NCI-H128 (cell line): ENCODE measurements around the gene PACSIN2.
A peak's percentile ranks its signal among the peaks of the same experiment; 100 is the strongest.

Experiments used
- DNase-seq: peaks from one replicate; lab custom pipeline; 2025; ENCODE audit not compliant: unreplicated experiment; lab: John Stamatoyannopoulos, UW

The PACSIN2 gene

GRCh38 chr22:42907404-42908373 is 107.3 kb downstream of the PACSIN2 start:
- DNase-seq: no peak

DNA sequence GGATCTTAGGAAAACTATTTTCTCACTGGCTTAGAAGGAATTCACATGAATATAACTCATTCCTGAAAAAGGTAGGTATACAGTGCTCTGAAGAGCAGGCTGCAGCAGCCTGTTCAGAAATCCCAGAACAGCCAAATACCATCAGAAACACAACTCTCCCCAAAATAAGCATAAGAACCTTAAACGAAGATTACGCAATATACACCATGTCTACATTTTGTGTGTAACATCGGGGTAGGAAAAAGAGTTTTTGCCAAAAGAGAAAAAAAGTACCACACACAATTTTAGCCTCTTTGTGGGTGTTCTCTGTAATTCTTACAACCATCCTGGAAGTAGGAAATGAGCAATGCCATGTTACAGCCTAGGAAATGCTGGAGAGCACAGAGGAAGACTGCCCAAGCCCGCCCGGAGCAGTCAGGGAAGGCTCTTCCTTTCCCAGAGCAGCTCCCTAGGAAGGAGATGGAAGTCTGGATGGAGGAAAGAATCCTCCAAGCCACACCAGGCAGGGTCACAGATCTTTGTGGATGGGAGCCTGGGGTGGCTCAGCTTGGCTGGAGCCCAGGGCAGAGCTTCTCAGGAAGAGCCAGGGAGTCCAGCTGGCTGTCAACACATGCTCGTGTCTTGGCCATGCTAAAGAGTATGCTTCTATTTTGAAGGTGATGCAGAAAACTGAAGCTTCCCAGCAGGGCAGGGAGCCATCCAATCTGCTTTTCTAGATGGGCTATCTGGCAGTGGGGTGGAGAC is 108.2 kb downstream of the PACSIN2 start:
- DNase-seq: no peak

DNA sequence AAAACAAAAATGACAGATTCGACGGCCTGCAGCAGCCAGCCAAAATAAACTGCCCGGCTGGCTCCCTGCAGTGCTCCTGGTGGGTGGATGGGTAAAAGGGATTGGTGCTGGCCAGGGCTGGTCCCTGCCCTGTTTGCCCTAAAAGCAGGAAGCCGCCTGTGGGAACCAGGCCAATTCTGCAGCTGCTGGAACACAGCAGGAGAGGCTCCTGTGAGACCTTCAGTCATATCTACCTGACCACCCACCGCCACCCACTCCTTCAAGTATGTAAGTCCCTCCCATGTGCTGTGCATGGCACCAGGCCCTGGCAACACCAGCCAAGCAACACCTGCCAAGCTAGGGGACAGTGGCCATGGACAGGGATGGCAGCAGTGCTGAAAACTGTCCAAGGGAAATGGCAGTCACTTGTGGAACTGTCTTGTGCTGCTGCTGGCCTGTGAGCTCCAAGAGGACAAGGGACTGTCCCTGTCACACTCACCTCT is 109.2 kb downstream of the PACSIN2 start:
- peak; percentile 5 for DNase-seq

DNA sequence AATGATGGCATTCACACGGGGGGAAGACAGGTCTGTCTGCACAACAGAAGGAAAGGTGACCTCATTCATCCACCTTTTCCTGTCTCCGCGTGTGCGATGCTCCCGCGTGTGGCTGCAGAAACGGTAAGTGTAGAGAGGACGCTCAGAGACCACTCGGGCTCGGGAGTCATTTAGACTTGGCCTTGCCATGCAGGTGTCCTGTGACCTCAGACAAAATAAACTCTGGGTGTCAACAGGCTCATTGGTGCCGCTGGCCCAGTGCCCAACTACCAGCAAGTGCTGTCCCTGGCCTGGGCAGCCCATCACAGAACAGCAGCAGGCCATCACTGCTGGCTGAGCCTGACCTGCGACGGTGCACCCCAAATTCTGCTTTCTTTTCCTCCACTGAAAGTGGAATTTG is 109.7 kb downstream of the PACSIN2 start:
- DNase-seq: no peak

GRCh38 chr22:42904050-42904449 is 110.9 kb downstream of the PACSIN2 start:
- no peak for DNase-seq

DNA sequence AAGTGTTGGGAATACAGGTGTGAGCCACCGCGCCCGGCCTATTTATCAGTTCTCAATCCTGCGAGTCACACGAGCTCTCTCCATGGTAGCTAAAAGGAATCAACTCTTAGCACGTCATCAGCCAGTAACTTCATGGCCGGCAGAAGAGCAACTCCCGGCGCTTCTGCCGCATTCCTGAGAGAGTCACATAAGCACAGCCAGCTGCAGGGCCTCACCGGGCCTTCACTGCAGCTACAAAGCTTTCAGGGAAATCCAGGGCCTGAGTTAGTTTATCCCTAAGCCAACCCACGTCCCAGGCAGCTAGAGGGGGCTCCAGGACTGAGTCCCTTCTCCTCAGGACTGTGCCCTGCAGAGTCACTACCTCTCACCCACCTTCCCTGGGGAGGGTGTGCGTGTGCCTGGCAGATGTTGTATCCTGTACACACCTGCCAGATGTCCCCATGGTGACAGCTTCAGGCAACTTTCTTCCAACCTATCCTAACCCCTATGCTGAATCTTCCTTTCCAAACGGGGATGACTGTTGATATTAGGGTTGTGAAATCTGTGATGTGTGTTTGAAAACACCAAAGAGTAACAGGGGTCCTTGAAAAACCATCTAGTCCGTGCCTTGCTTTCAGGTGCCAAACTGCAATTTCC is 112.0 kb downstream of the PACSIN2 start:
- no peak for DNase-seq

- no peak for DNase-seq
Observed at GRCh38 chr22:42901790-42902508, 113.0 kb downstream of the PACSIN2 start.

GRCh38 chr22:42897960-42898359 is 117.0 kb downstream of the PACSIN2 start:
- DNase-seq: no peak

GRCh38 chr22:42895541-42895981 is 119.4 kb downstream of the PACSIN2 start:
- no peak for DNase-seq

GRCh38 chr22:42895087-42895486 is 119.9 kb downstream of the PACSIN2 start:
- DNase-seq: no peak

- no peak for DNase-seq
Observed at GRCh38 chr22:42893371-42894150, 121.4 kb downstream of the PACSIN2 start.

DNA sequence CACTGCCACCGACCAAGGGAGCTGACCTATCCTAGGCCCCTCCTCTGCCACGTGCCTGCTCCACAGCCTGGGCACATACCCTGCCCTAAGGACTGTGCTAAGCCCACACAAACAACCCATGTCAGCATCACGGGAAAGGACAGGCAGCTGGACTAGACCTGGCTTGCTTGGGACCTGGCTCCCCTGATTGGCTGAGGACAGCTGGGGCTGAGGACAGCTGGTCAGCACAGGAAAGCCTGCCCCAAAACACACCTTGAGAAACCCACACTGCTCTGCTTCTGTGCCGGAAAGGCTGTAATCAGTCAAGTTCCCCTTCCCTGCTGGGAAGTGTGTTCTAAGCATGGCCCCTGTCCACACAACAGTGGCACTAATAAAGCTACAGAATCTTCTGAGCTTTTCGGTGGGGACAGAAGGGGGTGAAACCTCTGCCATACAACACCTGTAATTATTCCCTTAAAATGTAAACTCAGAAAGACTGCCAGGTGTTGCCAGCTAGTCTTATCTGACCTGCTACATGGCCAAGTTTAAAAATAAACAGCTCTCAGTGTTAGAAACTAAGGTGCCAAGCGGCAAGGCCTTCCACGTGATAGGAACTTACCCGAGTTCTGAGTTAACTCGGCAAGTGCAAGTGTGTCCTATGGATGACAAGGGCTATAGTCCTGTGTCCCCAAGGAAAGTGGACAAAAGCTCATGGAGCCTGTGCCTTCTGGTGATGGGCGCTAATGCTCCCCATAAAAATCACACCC is 122.2 kb downstream of the PACSIN2 start:
- no peak for DNase-seq

- DNase-seq: no peak
Observed at GRCh38 chr22:42892156-42892555, 122.8 kb downstream of the PACSIN2 start.

GRCh38 chr22:42891696-42892095 is 123.3 kb downstream of the PACSIN2 start:
- no peak for DNase-seq

- DNase-seq: no peak
Observed at GRCh38 chr22:42891008-42891407, 123.9 kb downstream of the PACSIN2 start.

DNA sequence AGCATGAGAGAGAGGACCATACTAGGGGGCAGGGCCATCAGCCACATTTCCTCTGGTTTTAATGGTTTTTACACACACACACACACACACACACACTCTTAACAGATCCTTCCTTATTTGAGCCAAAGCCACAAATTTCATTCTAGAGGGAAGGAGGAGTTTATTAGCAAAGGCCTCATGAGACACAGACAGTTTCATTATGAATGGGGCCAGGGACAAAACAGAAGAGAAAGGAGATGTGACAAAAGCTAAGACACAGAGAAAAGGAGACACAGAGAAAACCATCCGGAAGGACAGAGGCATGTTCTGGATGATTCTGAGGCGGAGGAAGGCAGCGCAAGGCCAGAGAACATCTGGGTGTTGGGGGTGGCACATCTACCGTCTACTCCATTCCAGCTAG is 125.6 kb downstream of the PACSIN2 start:
- no peak for DNase-seq

GRCh38 chr22:42887523-42888507 is 127.1 kb downstream of the PACSIN2 start:
- no peak for DNase-seq

DNA sequence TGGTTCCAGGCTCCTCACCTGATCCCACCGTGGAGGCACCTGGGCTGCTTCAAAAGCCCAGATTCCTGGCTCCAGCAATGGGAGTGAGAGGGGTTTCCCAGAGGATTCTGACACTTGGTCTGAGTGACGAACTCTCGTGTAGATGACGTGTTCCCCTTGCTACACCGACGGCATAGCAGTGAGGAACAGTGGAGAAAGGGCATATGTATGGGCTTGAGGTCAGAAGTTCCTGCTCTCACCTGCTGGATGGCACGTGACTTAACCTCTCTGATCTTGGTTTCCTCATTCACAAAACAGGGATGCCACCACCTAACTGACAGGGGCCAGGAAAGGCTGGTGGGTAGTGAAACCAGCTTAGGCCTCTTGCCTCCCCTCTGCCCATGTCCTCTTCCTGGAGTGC is 127.8 kb downstream of the PACSIN2 start:
- DNase-seq: no peak
